Astrocyte (in vitro differentiated cells and primary cell): ENCODE measurements around the gene NBEAL1. TPM values are rescaled to one million over a fixed set of nuclear protein-coding genes. Genes with fewer than 3 reads are reported as not detected.
"Not testable (repeated sequence)": the region's sequence is repeated elsewhere in the genome, so short reads cannot be mapped to it uniquely, and the experiment has no call there.

Experiments
- DNase-seq: peaks from one replicate; pipeline ENCODE4 v3.0.0-alpha.2; 2010; ENCODE audit warnings: low read depth
- FAIRE-seq: peaks from 2 replicates; lab custom pipeline; 2011; peaks lifted over from hg19 to GRCh38; lab: Jason Lieb, UNC
- H2AFZ ChIP-seq: 2 replicates; pipeline ENCODE4 v1.6.0; 2012; ENCODE audit warnings: low read depth, low read length, inconsistent platforms
- H3K27ac ChIP-seq: 2 replicates; pipeline ENCODE4 v1.5.1; 2011; ENCODE audit warnings: low read depth, low read length, inconsistent platforms
- H3K27me3 ChIP-seq: 2 replicates; pipeline ENCODE4 v1.6.0; 2011; ENCODE audit warnings: low read length, inconsistent platforms; ENCODE audit not compliant: insufficient read depth
- H3K36me3 ChIP-seq: 2 replicates; pipeline ENCODE4 v1.5.1; 2011; ENCODE audit warnings: low read length, inconsistent platforms; ENCODE audit not compliant: insufficient read depth
- H3K4me1 ChIP-seq: 2 replicates; pipeline ENCODE4 v1.5.1; 2011; ENCODE audit warnings: low read length, inconsistent platforms; ENCODE audit not compliant: insufficient read depth
- H3K4me2 ChIP-seq: 2 replicates; pipeline ENCODE4 v1.6.0; 2012; ENCODE audit warnings: low read length, inconsistent platforms
- H3K4me3 ChIP-seq: 2 replicates; pipeline ENCODE4 v1.5.1; 2011; ENCODE audit warnings: low read depth, mild to moderate bottlenecking, low read length, inconsistent platforms; ENCODE audit not compliant: insufficient read depth
- H3K79me2 ChIP-seq: 2 replicates; pipeline ENCODE4 v1.6.0; 2012; ENCODE audit warnings: mild to moderate bottlenecking, low read length, inconsistent platforms; ENCODE audit not compliant: insufficient read depth
- H3K9ac ChIP-seq: 2 replicates; pipeline ENCODE4 v1.6.0; 2012; ENCODE audit warnings: mild to moderate bottlenecking, low read length, inconsistent platforms
- H3K9me3 ChIP-seq: 2 replicates; pipeline ENCODE4 v1.5.1; 2012; ENCODE audit warnings: low read depth, mild to moderate bottlenecking, low read length, inconsistent platforms; ENCODE audit not compliant: insufficient read depth
- H4K20me1 ChIP-seq: 2 replicates; pipeline ENCODE4 v1.6.0; 2012; ENCODE audit warnings: low read length, inconsistent platforms; ENCODE audit not compliant: insufficient read depth
- H3K27ac Mint-ChIP-seq: one replicate; pipeline ENCODE4 v1.8.0; 2021; ENCODE audit warnings: mild to moderate bottlenecking, mixed read lengths; ENCODE audit not compliant: unreplicated experiment
- H3K27me3 Mint-ChIP-seq: one replicate; pipeline ENCODE4 v1.8.0; 2021; ENCODE audit warnings: low read depth, mixed read lengths; ENCODE audit not compliant: unreplicated experiment
- H3K36me3 Mint-ChIP-seq: one replicate; pipeline ENCODE4 v1.8.0; 2021; ENCODE audit warnings: low read depth, mixed read lengths; ENCODE audit not compliant: unreplicated experiment
- H3K4me1 Mint-ChIP-seq: one replicate; pipeline ENCODE4 v1.8.0; 2021; ENCODE audit warnings: low read depth, mixed read lengths; ENCODE audit not compliant: unreplicated experiment
- H3K4me3 Mint-ChIP-seq: one replicate; pipeline ENCODE4 v1.8.0; 2021; ENCODE audit warnings: mild to moderate bottlenecking, moderate library complexity, mixed read lengths; ENCODE audit not compliant: unreplicated experiment
- H3K9me3 Mint-ChIP-seq: one replicate; pipeline ENCODE4 v1.8.0; 2021; ENCODE audit warnings: mild to moderate bottlenecking, mixed read lengths; ENCODE audit not compliant: unreplicated experiment
- EZH2 ChIP-seq: IDR thresholded peaks from 2 replicates; pipeline ENCODE4 v1.6.1; 2012; ENCODE audit warnings: mild to moderate bottlenecking, low read length, inconsistent platforms; ENCODE audit not compliant: insufficient read depth
- total RNA-seq: library from RNA; stranded (reverse); gene quantifications from 2 replicates; pipeline ENCODE4 v1.2.1, GENCODE V29; 2021
- TF ChIP-seq, protein P1 (sequence below): IDR thresholded peaks from 2 replicates; pipeline ENCODE4 v1.5.1; 2011; ENCODE audit warnings: low read depth, mild to moderate bottlenecking, inconsistent platforms, low read length, moderate library complexity; ENCODE audit not compliant: insufficient read depth

Gene NBEAL1
- total RNA-seq, 1 donor from 2014 or later, result 33.4 TPM

- no peaks in the 10 kb centered on the region for H3K79me2 ChIP-seq
- no peaks in the 10 kb centered on the region for H3K9me3 ChIP-seq
- H3K4me3 Mint-ChIP-seq, result no peak overlapping the region
- H3K4me2 ChIP-seq, result no peak overlapping the region
- H3K9ac ChIP-seq, result no peak overlapping the region
- H3K36me3 Mint-ChIP-seq, result peaks cover 36% of the 10 kb centered on the region
- no peaks in the 10 kb centered on the region for H4K20me1 ChIP-seq
- no peak for TF ChIP-seq EZH2
- TF ChIP-seq, protein P1, sequence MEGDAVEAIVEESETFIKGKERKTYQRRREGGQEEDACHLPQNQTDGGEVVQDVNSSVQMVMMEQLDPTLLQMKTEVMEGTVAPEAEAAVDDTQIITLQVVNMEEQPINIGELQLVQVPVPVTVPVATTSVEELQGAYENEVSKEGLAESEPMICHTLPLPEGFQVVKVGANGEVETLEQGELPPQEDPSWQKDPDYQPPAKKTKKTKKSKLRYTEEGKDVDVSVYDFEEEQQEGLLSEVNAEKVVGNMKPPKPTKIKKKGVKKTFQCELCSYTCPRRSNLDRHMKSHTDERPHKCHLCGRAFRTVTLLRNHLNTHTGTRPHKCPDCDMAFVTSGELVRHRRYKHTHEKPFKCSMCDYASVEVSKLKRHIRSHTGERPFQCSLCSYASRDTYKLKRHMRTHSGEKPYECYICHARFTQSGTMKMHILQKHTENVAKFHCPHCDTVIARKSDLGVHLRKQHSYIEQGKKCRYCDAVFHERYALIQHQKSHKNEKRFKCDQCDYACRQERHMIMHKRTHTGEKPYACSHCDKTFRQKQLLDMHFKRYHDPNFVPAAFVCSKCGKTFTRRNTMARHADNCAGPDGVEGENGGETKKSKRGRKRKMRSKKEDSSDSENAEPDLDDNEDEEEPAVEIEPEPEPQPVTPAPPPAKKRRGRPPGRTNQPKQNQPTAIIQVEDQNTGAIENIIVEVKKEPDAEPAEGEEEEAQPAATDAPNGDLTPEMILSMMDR, result peak; percentile 33
- FAIRE-seq (no peak), DNase-seq (no peak)
- H3K36me3 ChIP-seq, result peaks cover 14% of the 10 kb centered on the region
- H3K27ac Mint-ChIP-seq, result no peak overlapping the region
- no peaks in the 10 kb centered on the region for H3K27me3 ChIP-seq
- H3K4me1 ChIP-seq, result no peaks in the 10 kb centered on the region
- H3K27me3 Mint-ChIP-seq, result no peaks in the 10 kb centered on the region
- H2AFZ ChIP-seq, result no peak overlapping the region
- no peak overlapping the region for H3K4me3 ChIP-seq
- H3K9me3 Mint-ChIP-seq, result peaks cover 5% of the 10 kb centered on the region
- H3K4me1 Mint-ChIP-seq, result no peaks in the 10 kb centered on the region
- H3K27ac ChIP-seq, result no peak overlapping the region
These were observed 83.1 kb downstream of the NBEAL1 start for GRCh38 chr2:203097735-203098134.

- H3K4me3 Mint-ChIP-seq, H3K79me2 ChIP-seq, H3K27me3 ChIP-seq, H3K4me3 ChIP-seq, H3K27me3 Mint-ChIP-seq, H3K4me2 ChIP-seq, H3K27ac ChIP-seq, H3K27ac Mint-ChIP-seq, FAIRE-seq, H2AFZ ChIP-seq, H3K9ac ChIP-seq, H3K4me1 Mint-ChIP-seq, H4K20me1 ChIP-seq, H3K9me3 ChIP-seq, H3K4me1 ChIP-seq: not testable (repeated sequence)
- H3K36me3 ChIP-seq, result peaks cover 11% of the 10 kb centered on the region
- Mint-ChIP-seq H3K36me3 (peaks cover 45% of the 10 kb centered on the region), H3K9me3 (peaks cover 16% of the 10 kb centered on the region)
- DNase-seq, result peak; percentile 3
These were observed 87.7 kb downstream of the NBEAL1 start for GRCh38 chr2:203102357-203102756.

GRCh38 chr2:203104273-203104672 lies 89.6 kb downstream of the NBEAL1 start:
- TF ChIP-seq EZH2, result no peak
- TF ChIP-seq, protein P1, result no peak
- no peak for DNase-seq
- Mint-ChIP-seq H3K4me3 (no peak overlapping the region), H3K4me1 (no peaks in the 10 kb centered on the region), H3K36me3 (peaks cover 46% of the 10 kb centered on the region), H3K27ac (no peak overlapping the region), H3K27me3 (no peaks in the 10 kb centered on the region), H3K9me3 (peaks cover 16% of the 10 kb centered on the region)
- Histone ChIP-seq H4K20me1 (no peaks in the 10 kb centered on the region), H3K27me3 (no peaks in the 10 kb centered on the region), H3K36me3 (peaks cover 9% of the 10 kb centered on the region), H3K79me2 (no peaks in the 10 kb centered on the region), H3K4me3 (no peak overlapping the region), H3K9me3 (no peaks in the 10 kb centered on the region), H3K4me2 (no peak overlapping the region), H3K9ac (no peak overlapping the region), H3K4me1 (no peaks in the 10 kb centered on the region), H3K27ac (no peak overlapping the region), H2AFZ (no peak overlapping the region)
- FAIRE-seq, result no peak
